Measurements from ENCODE around the gene ELF2. TPM values are rescaled to one million over a fixed set of nuclear protein-coding genes. Genes with fewer than 3 reads are reported as not detected.
"Not testable (repeated sequence)": the region's sequence is repeated elsewhere in the genome, so short reads cannot be mapped to it uniquely, and the experiment has no call there.

ELF2 gene
- total RNA-seq, 1 experiment from 2014 or later = 19.0 TPM

- no peaks in the 10 kb centered on the region for H3K36me3 ChIP-seq
- no peaks in the 10 kb centered on the region for H3K9me3 ChIP-seq
- DNase-seq = no peak
- H3K4me3 ChIP-seq = no peak overlapping the region
- no peaks in the 10 kb centered on the region for H3K27me3 ChIP-seq
Observed at GRCh38 chr4:139118365-139118764, 58.7 kb downstream of the ELF2 start.

GRCh38 chr4:139115226-139115625, 61.8 kb downstream of the ELF2 start:
- Histone ChIP-seq H3K9me3 (no peaks in the 10 kb centered on the region), H3K4me3 (no peak overlapping the region), H3K36me3 (no peaks in the 10 kb centered on the region), H3K27me3 (no peaks in the 10 kb centered on the region)
- no peak for DNase-seq

- H3K36me3 ChIP-seq, H3K9me3 ChIP-seq, H3K27me3 ChIP-seq, DNase-seq, H3K4me3 ChIP-seq: not testable (repeated sequence)
Observed at GRCh38 chr4:139114795-139115194, 62.2 kb downstream of the ELF2 start.

GRCh38 chr4:139112650-139113049, 64.4 kb downstream of the ELF2 start:
- H3K36me3 ChIP-seq = no peaks in the 10 kb centered on the region
- no peaks in the 10 kb centered on the region for H3K27me3 ChIP-seq
- no peak for DNase-seq
- H3K4me3 ChIP-seq = no peak overlapping the region
- H3K9me3 ChIP-seq = no peaks in the 10 kb centered on the region

- Histone ChIP-seq H3K27me3 (no peaks in the 10 kb centered on the region), H3K36me3 (no peaks in the 10 kb centered on the region), H3K9me3 (no peaks in the 10 kb centered on the region), H3K4me3 (no peak overlapping the region)
- no peak for DNase-seq
Observed at GRCh38 chr4:139108567-139109128, 68.4 kb downstream of the ELF2 start.

- H3K36me3 ChIP-seq = no peaks in the 10 kb centered on the region
- no peak overlapping the region for H3K4me3 ChIP-seq
- DNase-seq = peak; percentile 24
- no peaks in the 10 kb centered on the region for H3K27me3 ChIP-seq
- H3K9me3 ChIP-seq = no peaks in the 10 kb centered on the region
Observed at GRCh38 chr4:139099366-139099982, 77.5 kb downstream of the ELF2 start.

- H3K27me3 ChIP-seq = no peaks in the 10 kb centered on the region
- no peak overlapping the region for H3K4me3 ChIP-seq
- no peaks in the 10 kb centered on the region for H3K36me3 ChIP-seq
- DNase-seq = no peak
- H3K9me3 ChIP-seq = no peaks in the 10 kb centered on the region
Observed at GRCh38 chr4:139092271-139092670, 84.7 kb downstream of the ELF2 start.

GRCh38 chr4:139085141-139085540, 91.9 kb downstream of the ELF2 start:
- H3K27me3 ChIP-seq = no peaks in the 10 kb centered on the region
- no peaks in the 10 kb centered on the region for H3K9me3 ChIP-seq
- no peak for DNase-seq
- peak overlapping the region; percentile 89 for H3K4me3 ChIP-seq
- peaks cover 3% of the 10 kb centered on the region; the same call in 1 of the 2 replicates for H3K36me3 ChIP-seq

- DNase-seq = no peak
- Histone ChIP-seq H3K36me3 (peaks cover 3% of the 10 kb centered on the region; the same call in 1 of the 2 replicates), H3K27me3 (no peaks in the 10 kb centered on the region), H3K4me3 (peak overlapping the region; percentile 89), H3K9me3 (no peaks in the 10 kb centered on the region)
Observed at GRCh38 chr4:139084804-139085093, 92.3 kb downstream of the ELF2 start.

GRCh38 chr4:139083956-139084803, 92.8 kb downstream of the ELF2 start:
- Histone ChIP-seq H3K36me3 (peaks cover 3% of the 10 kb centered on the region; the same call in 1 of the 2 replicates), H3K9me3 (no peaks in the 10 kb centered on the region), H3K4me3 (peak overlapping the region; percentile 89), H3K27me3 (no peaks in the 10 kb centered on the region)
- peak; percentile 88 for DNase-seq

GRCh38 chr4:139083607-139083955, 93.4 kb downstream of the ELF2 start:
- peak overlapping the region; percentile 89 for H3K4me3 ChIP-seq
- H3K36me3 ChIP-seq = peaks cover 3% of the 10 kb centered on the region; the same call in 1 of the 2 replicates
- H3K27me3 ChIP-seq = no peaks in the 10 kb centered on the region
- H3K9me3 ChIP-seq = no peaks in the 10 kb centered on the region
- DNase-seq = peak; percentile 65

- peak; percentile 94 for DNase-seq
- H3K4me3 ChIP-seq = peak overlapping the region; percentile 89
- peaks cover 3% of the 10 kb centered on the region; the same call in 1 of the 2 replicates for H3K36me3 ChIP-seq
- H3K27me3 ChIP-seq = no peaks in the 10 kb centered on the region
- H3K9me3 ChIP-seq = no peaks in the 10 kb centered on the region
Observed at GRCh38 chr4:139082750-139083606, 94.0 kb downstream of the ELF2 start.

- Histone ChIP-seq H3K27me3 (no peaks in the 10 kb centered on the region), H3K36me3 (peaks cover 3% of the 10 kb centered on the region; the same call in 1 of the 2 replicates), H3K4me3 (no peak overlapping the region), H3K9me3 (no peaks in the 10 kb centered on the region)
- DNase-seq = no peak
Observed at GRCh38 chr4:139078926-139079325, 98.1 kb downstream of the ELF2 start.

GRCh38 chr4:139077567-139078355, 99.3 kb downstream of the ELF2 start:
- peaks cover 7% of the 10 kb centered on the region for H3K36me3 ChIP-seq
- H3K9me3 ChIP-seq = no peaks in the 10 kb centered on the region
- DNase-seq = no peak
- no peaks in the 10 kb centered on the region for H3K27me3 ChIP-seq
- no peak overlapping the region for H3K4me3 ChIP-seq

- no peak for DNase-seq
- Histone ChIP-seq H3K36me3 (peaks cover 12% of the 10 kb centered on the region), H3K9me3 (no peaks in the 10 kb centered on the region), H3K27me3 (no peaks in the 10 kb centered on the region), H3K4me3 (no peak overlapping the region)
Observed at GRCh38 chr4:139076016-139076744, 100.8 kb downstream of the ELF2 start.

- DNase-seq = no peak
- Histone ChIP-seq H3K4me3 (no peak overlapping the region), H3K36me3 (peaks cover 34% of the 10 kb centered on the region), H3K27me3 (no peaks in the 10 kb centered on the region), H3K9me3 (no peaks in the 10 kb centered on the region)
Observed at GRCh38 chr4:139060591-139060990, 116.4 kb downstream of the ELF2 start.
